IPS-NIHi7 (cell line): ENCODE data around the gene CNIH2.
A peak's percentile ranks its signal among the peaks of the same experiment; 100 is the strongest.

Experiments
- DNase-seq: peaks from one replicate; pipeline ENCODE4 v3.0.0; 2012; ENCODE audit warnings: mixed read lengths; ENCODE audit errors: extremely low spot score

The CNIH2 gene

DNA sequence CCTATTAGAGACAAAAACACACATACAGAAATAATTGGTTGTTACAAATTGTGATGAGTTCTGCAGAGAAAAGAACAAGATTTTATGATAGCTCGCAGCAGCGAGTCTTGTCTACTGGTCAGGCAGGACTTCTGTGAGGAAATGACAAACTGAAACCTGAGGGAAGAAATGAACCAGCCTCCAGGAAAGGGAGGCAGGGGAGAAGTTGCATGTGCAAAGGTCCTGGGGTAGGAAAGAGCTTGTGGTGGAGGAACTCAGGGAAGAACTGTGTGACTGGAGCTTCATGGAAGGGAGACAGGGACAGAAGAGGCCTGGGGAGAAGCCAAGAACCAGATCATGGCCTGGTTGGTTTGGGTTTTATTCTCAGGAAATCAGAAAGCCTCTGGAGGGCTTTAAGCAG, 18.8 kb upstream of the CNIH2 start:
- no peak for DNase-seq

DNA sequence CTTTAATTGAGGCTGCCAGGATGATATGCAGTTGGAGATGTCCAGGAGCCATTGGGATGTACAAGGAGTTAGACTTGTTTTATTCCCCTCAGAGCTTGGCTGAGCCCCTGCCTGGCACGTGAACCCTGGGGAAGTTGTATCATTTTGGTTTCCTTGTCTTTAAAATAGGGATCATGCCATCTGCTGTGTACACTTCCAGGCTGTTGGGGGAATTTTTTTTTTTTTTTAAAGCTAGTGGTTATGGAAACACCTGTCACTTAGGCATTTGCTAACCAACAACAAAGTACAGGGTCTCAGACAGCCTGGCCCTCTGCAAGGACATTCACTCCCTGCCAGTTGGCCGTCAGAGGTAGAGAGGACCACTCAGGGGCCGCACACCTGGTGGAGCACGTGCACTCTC, 18.0 kb upstream of the CNIH2 start:
- no peak for DNase-seq

DNA sequence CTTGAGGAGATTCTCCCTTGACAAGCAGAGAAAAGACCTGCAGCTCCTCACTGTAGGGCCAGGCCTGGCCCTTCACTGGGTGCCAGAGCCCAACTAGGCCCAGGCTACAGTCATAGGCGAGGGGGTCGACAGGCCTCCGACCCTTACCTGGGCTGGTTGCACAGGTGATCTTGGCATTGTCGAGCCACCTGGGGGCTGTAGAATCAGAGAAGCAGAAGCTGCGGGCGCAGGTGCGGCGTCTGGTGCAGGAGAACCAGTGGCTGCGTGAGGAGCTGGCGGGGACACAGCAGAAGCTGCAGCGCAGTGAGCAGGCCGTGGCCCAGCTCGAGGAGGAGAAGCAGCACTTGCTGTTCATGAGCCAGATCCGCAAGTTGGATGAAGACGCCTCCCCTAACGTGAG, 16.4 kb upstream of the CNIH2 start:
- DNase-seq: no peak

DNA sequence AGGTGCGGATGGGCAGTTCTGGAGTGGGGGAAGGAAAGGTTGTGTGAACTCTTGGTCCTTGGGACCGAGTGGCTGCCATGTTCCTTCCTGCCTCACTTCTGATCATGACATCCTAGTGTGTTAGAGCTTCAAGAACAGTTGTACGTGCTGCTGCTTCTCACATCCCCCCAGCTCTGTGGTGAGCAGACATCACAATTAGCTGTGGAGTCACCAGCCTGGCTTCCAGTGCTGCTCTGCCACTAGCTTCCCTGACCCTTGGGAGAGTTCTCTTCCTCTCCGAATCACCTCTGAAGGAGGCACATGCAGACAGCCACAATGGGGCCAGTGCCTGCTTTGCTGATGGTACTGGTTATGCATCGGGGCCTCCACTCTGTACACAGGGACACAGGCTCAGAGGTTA, 15.8 kb upstream of the CNIH2 start:
- DNase-seq: no peak

DNA sequence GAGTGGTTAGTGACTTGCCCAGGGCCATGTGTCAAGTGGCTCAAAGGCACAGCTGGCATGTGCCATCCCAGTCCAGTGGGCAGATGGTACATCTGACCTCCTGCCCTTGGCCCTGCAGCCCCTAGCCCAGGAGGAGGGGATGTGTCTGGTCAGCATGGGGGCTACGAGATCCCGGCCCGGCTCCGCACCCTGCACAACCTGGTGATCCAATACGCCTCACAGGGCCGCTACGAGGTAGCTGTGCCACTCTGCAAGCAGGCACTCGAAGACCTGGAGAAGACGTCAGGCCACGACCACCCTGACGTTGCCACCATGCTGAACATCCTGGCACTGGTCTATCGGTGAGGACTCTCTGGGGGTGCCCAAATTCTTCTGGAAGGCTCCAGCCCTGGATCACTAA, 15.3 kb upstream of the CNIH2 start:
- DNase-seq: no peak

DNA sequence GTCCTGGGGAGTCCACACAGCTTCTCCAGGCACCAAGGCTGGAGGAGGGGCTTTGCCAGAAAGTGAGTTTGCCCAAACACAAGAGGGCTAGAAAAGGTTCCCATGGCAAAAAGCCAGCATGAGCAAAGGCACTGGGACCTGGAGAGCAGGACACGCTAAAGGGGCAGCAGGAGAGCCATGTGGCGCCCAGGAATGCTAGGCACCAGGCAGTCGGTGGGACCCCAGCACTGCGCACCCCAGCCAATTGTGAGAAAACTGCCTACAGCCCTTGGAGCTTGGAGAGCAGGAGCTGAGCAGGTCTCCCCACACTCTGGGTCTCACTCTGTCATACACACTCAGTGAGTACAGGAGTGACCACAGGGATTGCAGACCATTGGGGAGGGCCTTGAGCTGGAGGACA, 14.7 kb upstream of the CNIH2 start:
- DNase-seq: no peak

DNA sequence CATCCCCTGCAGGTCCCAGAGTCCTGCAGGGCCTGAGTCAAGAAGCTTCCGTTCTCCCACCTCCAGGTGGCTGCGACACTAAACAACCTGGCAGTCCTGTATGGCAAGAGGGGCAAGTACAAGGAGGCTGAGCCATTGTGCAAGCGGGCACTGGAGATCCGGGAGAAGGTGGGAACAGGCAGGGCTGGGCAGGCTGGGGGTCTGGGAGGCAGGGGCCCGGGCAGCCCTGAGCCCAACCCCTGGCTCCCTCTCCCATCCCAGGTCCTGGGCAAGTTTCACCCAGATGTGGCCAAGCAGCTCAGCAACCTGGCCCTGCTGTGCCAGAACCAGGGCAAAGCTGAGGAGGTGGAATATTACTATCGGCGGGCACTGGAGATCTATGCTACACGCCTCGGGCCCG, 14.2 kb upstream of the CNIH2 start:
- no peak for DNase-seq

DNA sequence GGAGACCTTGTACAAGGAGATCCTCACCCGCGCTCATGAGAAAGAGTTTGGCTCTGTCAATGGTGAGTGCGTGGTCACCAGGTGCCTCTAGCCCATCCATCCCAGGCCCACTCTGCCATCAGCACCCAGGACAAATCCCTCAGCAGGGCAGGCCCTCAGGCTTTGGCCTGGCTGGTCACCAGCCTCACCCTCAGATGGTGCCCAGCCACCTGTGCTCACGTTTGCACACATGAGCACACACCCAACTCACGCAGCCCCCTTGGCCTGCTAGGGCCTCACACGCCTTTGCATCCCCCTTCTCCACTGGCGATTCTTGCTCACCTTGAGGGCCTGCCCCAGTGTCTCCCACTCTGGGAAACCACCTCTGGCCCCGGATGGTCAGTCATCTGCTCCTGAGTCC, 13.6 kb upstream of the CNIH2 start:
- no peak for DNase-seq

DNA sequence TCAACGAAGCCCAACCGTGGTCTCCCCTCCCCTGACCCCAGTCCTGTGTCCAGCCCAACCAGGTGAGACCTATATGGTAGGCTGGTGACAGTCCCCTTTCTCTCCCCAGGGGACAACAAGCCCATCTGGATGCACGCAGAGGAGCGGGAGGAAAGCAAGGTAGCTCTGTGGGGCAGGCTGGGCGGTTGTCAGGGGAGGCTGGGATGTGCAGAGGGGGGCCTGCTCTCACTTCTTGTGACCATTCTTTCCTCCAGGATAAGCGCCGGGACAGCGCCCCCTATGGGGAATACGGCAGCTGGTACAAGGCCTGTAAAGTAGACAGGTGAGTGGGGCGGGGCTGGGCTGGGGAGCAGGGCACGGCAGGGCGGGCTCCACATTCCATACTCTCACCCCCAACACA, 13.1 kb upstream of the CNIH2 start:
- peak; percentile 69 for DNase-seq

DNA sequence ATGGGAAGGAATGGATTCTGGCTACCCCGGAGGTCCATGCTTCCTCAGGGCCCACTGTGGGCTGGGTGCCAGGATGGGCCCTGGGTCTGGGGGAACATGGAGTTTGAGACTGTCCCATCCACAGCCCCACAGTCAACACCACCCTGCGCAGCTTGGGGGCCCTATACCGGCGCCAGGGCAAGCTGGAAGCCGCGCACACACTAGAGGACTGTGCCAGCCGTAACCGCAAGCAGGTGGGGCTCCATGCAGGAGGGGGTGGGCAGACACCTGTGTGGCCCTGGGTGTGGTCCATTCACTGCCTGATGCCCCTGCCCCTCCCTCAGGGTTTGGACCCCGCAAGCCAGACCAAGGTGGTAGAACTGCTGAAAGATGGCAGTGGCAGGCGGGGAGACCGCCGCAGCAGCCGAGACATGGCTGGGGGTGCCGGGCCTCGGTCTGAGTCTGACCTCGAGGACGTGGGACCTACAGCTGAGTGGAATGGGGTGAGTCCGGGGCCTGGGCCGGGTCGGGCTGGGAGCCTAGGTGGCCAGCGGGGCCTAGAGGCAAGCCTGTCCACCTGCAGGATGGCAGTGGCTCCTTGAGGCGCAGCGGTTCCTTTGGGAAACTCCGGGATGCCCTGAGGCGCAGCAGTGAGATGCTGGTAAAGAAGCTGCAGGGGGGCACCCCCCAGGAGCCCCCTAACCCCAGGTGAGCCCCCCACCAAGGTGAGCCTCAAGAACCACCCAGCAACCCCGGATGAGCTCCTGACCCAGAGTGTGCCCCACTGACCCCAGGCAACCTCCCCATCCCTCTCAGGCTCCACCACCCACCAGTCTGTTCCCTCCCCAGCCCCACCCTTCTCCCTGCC, 12.2 kb upstream of the CNIH2 start:
- no peak for DNase-seq

DNA sequence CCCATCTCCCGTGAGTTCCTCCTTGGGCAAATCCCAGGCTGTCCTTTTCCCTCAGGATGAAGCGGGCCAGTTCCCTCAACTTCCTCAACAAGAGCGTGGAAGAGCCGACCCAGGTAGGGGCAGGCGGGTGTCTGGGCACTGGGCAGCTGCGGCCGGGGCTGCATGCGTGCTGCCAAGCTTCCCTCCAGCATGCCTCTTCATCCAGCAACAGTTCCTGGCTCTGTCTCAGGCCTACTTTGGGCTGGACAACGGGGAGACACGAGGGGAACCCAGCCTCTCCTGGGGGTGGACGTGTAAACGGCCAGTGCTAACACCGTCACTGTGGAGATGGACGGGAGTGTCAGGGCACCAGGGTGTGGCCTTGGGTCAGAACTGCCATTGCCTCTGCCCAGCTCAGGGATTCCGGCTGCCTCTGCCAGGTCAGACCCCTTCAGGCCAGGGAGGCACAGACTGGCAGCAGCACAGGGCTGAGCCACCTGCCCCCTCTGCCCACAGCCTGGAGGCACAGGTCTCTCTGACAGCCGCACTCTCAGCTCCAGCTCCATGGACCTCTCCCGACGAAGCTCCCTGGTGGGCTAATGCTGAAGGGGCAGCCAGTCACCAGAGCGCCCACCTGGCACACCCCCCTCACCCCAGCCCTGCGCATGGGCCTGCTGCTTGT, 11.5 kb upstream of the CNIH2 start:
- DNase-seq: no peak

DNA sequence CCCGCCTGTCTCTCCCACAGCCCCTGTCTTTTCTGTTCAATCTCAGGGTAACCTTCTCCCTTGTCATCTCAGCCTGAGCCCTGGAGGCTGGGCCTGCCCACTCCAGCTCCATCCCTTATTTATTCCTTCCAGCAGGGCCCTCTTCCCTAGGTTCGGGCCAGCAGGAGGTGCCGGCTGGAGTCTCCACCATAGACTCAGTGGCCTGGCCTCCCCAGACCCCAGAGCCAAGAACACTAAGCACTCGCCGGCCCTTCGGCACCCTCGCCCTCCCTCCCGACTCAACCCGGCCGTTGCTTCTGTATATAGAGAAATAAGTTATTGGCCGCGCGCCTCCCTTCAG, 11.0 kb upstream of the CNIH2 start:
- DNase-seq: no peak

DNA sequence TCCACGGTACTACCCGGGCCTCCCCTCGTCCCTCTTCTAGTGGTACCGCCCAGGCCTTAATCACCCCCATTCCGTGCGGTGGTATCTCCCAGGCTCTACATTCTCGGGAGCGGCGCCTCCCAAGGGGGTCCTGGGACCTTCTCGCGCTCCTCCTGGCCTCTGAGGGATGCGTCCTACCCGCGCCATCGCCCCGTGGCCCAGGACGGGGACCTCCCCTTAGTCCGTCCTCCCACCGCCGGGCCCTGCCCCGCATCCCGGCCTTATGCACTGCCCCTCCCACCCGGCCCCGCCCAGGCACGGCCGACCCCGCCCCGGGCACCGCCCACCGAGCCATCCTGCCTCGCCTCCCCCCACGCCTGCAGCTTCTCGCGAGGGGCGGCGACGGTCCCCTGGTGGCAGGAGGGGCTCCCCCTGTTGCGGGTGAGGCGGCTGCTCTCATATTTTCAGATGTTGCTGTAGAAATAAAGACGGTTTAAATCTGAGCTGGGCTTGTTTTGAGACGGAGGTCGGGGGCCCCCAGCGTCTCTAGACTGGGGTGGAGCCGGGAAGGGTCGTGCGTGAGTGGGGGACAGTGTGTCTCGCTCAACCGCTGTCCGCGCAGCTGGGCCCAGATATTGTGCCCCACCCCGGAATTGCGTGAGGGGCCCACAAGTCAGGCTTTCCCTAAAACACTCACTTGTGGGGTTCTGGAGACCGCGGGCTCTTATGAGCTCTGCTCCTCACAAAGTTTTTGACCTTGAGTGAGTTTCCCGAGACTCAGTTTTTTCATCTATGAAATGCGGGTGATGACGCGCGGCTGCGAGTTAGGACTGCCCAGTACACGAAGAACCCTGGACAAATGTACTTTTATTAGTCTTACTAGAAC, 10.4 kb upstream of the CNIH2 start:
- peak; percentile 86 for DNase-seq

DNA sequence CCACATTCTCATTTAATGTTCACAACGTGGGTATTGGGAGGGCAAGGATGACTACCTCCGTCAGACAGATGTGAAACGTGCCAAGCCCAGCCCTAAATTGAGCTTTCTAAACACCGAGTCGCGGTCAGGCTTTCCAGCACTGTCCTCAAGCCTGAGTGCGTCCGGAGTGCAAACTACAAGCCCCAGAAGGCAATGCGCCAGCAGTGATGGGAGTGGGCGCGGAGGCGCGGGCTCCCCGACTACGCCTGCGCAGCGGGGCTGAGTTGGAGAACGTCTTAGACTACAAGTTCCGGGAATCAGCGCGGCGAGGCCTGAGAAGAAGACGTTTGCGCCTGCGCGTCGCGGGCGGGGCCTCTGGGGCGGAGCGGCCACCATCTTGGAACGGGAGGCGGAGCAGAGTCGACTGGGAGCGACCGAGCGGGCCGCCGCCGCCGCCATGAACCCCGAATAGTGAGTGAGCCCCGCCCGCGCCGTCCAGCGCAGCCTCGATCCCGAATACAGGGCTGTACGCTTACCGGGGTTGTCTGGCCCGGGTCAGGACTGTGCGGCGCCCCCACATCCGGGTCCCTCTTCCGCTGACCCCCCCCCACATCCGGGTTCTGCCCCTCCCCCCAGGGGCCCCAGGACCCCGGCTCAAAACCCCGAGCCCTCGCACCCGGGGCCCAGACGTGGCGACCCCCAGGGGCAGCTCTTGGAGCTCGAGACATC, 9.6 kb upstream of the CNIH2 start, which contains the start of gene RAB1B:
RAB1B (plus strand) TSS at position 396 of the 708 bp plus-strand sequence; CDS start at position 437, 41 bp downstream.
- DNase-seq: peak; percentile 96

DNA sequence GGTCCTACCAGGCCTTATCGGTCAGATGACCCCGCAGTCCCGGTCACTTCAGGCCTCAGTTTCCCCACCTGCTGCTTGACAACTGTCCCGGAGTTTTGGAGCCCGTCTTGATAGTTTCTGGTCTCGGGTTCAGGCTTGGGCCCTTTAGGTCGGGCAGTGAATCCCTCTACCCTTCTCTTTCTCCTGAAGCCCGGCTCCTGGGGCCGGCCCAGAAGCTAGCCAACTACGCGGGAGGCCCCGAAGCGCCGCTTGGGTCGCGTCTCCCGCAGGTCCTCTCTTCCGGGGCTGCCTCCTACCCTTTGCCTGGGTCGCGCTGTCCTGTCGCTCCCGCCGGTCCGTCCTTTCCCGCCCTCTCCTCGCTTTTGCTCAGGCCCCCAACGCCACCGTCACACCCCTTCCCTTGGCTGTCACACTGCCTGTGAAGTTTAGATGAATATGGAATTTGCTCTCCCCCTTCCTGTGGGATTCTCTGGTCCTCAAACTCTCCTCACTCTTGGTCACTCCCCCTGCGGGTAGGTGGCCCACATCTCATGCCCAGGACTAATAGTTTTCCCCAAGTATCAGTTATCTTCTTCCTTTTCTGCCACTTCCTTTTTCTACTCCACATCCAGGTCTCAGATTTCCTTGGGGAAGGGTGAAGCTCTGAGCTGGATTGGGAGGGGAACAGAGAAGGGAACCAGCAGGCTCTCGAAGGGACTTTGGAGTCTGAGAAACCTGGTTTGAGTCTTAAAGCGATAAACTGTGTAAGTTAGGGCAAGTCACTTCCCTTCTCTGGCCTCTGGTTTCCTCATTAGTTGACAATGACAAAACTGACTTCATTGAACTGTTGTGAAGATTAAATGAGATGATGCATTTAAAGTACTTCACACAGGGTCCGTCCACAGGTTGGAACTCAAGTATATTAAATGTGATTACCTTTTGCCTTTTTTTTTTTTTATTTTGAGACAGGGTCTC, 8.7 kb upstream of the CNIH2 start:
- peak; percentile 68 for DNase-seq

DNA sequence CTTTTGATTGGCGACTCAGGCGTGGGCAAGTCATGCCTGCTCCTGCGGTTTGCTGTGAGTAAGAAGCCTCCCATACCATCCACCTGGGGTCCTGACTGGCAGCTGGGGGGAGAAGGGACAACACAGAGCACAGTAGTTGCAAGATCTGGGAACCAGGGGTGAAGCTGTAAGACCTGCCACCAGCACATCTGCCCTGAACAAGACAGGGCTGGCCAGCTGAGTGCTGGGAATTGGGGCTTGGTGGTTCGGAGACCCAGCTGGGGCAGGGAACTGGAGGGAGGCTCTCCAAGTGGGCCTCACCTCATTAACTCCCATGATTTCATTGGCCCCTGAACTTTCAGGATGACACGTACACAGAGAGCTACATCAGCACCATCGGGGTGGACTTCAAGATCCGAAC, 6.2 kb upstream of the CNIH2 start:
- DNase-seq: no peak

DNA sequence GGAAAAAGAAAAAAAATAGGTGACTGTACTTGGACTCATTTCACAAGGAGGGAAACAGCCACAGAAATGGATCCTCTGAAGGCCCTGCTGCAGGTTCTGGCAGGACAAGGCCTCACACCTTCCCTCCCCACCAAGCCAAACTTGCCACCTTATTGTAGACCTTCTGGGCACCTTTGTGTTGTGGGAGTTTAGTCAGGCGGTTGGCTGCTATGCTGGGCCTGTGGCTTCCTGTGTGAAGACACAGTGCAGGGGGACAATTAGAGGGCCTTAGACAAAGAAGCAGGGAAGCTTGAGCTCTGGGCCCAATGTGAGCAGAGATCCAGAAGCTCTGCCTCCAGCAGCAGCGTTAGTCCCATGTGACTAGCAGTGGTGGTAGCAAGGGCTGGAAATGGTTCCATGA, 5.4 kb upstream of the CNIH2 start:
- no peak for DNase-seq

DNA sequence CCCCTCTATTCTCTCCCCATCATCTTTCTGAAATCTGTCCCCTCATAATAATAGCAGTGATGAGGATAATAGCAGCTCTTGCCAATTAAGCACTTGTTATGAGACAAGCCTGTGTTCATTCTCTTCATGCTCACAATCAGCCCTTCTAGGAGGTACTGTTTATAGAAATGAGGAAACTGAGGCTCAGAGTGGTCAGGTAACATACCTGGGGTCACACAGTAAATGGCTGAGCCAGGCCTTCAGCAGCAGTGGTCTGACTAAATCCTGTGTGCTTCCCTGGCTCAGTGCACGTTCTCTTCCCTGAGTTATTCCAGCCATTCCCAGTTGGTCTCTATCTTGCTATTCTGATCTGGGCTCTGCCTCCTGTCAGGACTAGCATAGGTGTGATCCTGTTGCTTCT, 3.8 kb upstream of the CNIH2 start:
- DNase-seq: no peak

DNA sequence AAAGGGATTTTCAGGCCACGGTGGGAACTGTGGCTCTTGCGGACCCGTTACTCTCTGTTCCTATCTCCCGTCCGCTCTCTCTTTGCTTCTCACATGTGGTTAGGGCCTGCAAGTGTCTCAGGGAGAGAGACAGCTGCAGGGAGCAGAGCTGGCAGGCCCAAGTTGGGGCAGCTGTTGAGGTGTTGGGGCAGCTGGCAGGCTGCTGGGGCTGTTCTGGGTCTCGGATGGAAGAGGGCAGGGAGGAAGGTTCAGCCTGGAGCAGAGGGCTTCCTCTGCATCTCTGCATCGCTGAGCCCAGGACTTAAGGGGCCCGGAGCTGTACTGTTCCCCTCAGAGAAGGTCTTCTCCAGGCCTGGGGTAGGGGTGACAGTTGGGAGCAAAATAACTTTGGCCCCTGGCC, 2.6 kb upstream of the CNIH2 start:
- DNase-seq: no peak

DNA sequence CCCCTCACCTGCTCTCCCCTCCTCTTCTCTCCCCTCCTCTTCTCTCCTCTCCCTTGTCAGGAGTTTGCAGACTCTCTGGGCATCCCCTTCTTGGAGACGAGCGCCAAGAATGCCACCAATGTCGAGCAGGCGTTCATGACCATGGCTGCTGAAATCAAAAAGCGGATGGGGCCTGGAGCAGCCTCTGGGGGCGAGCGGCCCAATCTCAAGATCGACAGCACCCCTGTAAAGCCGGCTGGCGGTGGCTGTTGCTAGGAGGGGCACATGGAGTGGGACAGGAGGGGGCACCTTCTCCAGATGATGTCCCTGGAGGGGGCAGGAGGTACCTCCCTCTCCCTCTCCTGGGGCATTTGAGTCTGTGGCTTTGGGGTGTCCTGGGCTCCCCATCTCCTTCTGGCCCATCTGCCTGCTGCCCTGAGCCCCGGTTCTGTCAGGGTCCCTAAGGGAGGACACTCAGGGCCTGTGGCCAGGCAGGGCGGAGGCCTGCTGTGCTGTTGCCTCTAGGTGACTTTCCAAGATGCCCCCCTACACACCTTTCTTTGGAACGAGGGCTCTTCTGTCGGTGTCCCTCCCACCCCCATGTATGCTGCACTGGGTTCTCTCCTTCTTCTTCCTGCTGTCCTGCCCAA, 1.9 kb upstream of the CNIH2 start:
- DNase-seq: no peak
